ENCODE data around the gene TPPP2. TPM values are rescaled to one million over a fixed set of nuclear protein-coding genes. Genes with fewer than 3 reads are reported as not detected.

Gene TPPP2
- total and polyA plus RNA-seq, 7 donors, result 0.90 to 3.2 (median 2.1) TPM; not detected in 1

DNA sequence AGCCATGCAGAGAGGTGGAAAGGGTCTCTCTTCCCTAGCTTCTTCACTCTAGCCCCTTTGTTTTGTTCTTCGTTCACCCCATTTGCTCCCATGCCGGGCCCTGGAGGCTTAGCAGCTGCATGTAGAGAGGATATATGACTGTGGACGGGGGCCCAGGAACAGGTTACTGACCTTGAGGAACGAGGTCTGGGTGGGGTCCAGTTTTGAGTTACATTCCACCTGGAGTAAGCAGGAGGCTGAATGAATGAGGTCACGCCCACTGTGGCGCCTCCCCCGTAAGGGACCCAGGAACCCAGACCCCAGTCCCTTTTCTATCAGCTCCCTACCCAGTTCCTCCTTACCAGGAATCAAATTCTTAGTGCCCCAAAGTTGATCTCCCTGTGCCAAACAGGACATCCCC, 11.7 kb upstream of the TPPP2 start:
- DNase-seq (no peak), ATAC-seq (no peak)
- Histone ChIP-seq H3K4me1 (peaks cover 86% of the 10 kb centered on the region), H3K27ac (peak overlapping the region; percentile 13), H3K4me3 (peak overlapping the region; percentile 12), H3K27me3 (ENCODE audit: insufficient read depth in 3 of 3, low read length in 2 of 3) (no peaks in the 10 kb centered on the region), H3K9me3 (no peaks in the 10 kb centered on the region), H3K36me3 (ENCODE audit: insufficient read depth in 1 of 2, low read depth in 1 of 2) (peaks cover 2 to 68% of the 10 kb centered on the region in 2 donors)
- TF ChIP-seq CTCF (IDR thresholded peaks at IDR 0.05), result no peak
- WGBS, 3 donors, result 30 to 46% (median 33%) methylated on average over 7 of the region's 7 CpGs
- intact Hi-C loops (cut with DNase I), result loop anchor here in 1 of 2 donors (5.0 kb wide), 1 partner anchor 74 kb away; no protein-coding TSS in a partner anchor

DNA sequence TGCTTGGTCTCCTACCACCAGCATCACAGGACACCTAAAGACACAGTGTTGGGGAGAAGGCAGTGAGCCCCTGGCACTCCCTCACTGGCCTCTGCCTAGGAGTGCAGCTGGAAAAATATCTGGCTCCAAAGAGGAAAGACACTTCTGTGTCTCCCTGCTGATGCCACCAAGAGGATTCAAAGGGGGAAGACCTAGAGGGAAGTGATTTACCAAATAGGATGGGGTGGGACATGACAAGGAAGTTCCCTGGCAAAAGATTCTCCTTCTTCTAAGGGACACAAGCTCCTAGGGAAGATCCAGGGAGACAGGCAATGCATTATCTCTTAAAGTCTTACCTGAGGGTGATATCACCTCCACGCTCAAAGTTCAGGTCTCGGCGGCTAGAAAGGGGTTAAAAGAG, 11.2 kb upstream of the TPPP2 start:
- intact Hi-C loops (cut with DNase I), result loop anchor here in 1 of 2 donors (5.0 kb wide), 1 partner anchor 74 kb away; no protein-coding TSS in a partner anchor

DNA sequence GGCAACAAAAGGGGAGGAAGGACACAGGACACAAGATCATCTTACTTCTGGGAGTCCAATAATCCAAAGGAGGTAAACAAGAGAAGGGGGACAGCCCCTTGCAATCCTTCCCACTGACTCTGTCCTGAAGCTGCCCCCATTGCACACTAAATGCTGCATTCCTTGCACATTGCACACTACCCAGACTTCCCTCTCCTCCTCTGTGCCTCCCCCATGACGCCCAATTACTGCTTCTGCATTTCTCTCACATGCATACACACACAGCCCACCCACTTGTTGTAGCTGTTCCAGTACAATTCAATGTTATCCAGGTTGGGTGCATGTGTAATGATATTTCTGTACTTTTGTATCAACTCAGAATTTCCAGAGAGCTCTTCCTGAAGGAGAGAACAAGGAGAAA, 10.7 kb upstream of the TPPP2 start:
- TF ChIP-seq CTCF (IDR thresholded peaks at IDR 0.05), result no peak
- DNase-seq, result no peak
- intact Hi-C loops (cut with DNase I), result loop anchor here in 1 of 2 donors (5.0 kb wide), 1 partner anchor 73 kb away; no protein-coding TSS in a partner anchor
- no peak overlapping the region for H3K4me3 ChIP-seq
- ATAC-seq, result no peak
- WGBS, 3 donors, result 53 to 71% (median 55%) methylated on average over 1 of the region's 1 CpG
- no peaks in the 10 kb centered on the region for H3K27me3 ChIP-seq (ENCODE audit: insufficient read depth in 3 of 3, low read length in 2 of 3)
- H3K9me3 ChIP-seq, result no peaks in the 10 kb centered on the region
- H3K36me3 ChIP-seq (ENCODE audit: insufficient read depth in 1 of 2, low read depth in 1 of 2), result peaks cover 2 to 68% of the 10 kb centered on the region in 2 donors
- no peak overlapping the region for H3K27ac ChIP-seq
- H3K4me1 ChIP-seq, result peaks cover 86% of the 10 kb centered on the region

More for the DNA sequence above, 11.2 kb upstream of the TPPP2 start:
- ATAC-seq, result no peak
- Histone ChIP-seq H3K9me3 (no peaks in the 10 kb centered on the region), H3K27ac (peak overlapping the region; percentile 39), H3K36me3 (ENCODE audit: insufficient read depth in 1 of 2, low read depth in 1 of 2) (peaks cover 2 to 68% of the 10 kb centered on the region in 2 donors), H3K27me3 (ENCODE audit: insufficient read depth in 3 of 3, low read length in 2 of 3) (no peaks in the 10 kb centered on the region), H3K4me3 (no peak overlapping the region), H3K4me1 (peaks cover 89% of the 10 kb centered on the region)
- no peak for DNase-seq
- no peak for TF ChIP-seq CTCF (IDR thresholded peaks at IDR 0.05)
- 86 to 92% (median 90%) methylated on average over 3 of the region's 3 CpGs for WGBS, 3 donors

DNA sequence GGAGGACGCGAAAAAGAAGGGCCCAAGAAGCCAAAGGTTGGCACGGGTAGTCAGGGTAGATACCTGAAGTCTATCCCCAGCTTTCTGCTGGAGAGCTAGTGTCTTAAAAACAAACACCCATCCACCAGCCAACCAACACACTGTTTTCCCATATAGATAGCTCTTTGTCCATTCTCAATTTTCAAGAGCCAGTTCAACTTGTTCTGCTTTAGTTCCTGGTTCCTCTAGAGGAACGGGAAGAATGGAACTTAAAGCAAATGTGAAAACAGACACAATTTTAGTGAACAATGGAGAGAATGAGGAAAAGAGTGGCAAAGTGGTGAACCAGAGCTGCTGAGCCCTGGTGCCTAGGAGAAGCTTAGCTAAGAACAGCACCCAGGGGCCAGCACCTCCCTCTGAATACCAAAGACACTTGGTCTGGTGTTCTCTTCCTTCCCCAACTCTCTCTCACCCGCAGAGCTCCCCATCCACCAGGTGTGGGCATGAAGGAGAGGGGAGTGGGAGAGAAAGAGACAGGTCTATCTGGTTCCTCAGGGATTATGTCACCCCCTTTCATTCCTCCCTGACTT, 9.0 kb upstream of the TPPP2 start:
- H3K4me3 ChIP-seq, result peak overlapping the region; percentile 98
- intact Hi-C loops (cut with DNase I), result no loop called here
- H3K9me3 ChIP-seq, result no peaks in the 10 kb centered on the region
- H3K27ac ChIP-seq, result peak overlapping the region; percentile 98
- ATAC-seq, result no peak
- peaks cover 2 to 67% of the 10 kb centered on the region in 2 donors for H3K36me3 ChIP-seq (ENCODE audit: insufficient read depth in 1 of 2, low read depth in 1 of 2)
- no peak for TF ChIP-seq CTCF (IDR thresholded peaks at IDR 0.05)
- WGBS, 3 donors, result 67 to 89% (median 75%) methylated on average over 5 of the region's 5 CpGs
- no peaks in the 10 kb centered on the region for H3K27me3 ChIP-seq (ENCODE audit: insufficient read depth in 3 of 3, low read length in 2 of 3)
- peaks cover 75% of the 10 kb centered on the region for H3K4me1 ChIP-seq
- no peak for DNase-seq

DNA sequence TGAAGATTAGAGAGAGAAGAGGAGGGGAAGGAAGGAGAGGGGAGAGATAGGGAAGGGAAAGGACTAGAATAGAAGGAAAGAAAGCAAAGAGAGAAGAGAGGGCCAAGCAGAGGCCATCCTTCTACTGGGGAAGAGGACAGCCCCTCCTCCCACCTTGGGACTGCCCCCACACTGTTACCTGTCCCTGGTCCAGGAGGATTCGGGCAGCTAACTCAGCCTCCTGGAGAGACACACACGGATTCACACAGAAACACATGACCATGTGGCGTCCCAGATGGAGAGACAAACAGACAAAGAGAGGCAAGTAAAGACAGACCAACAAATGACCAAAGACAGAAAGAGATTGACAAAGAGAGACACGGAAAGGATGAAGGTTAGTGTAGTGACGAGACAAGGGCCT, 7.3 kb upstream of the TPPP2 start:
- Histone ChIP-seq H3K27me3 (ENCODE audit: insufficient read depth in 3 of 3, low read length in 2 of 3) (no peaks in the 10 kb centered on the region), H3K4me3 (peak overlapping the region; percentile 98), H3K9me3 (no peaks in the 10 kb centered on the region), H3K27ac (peak overlapping the region; percentile 98), H3K36me3 (ENCODE audit: insufficient read depth in 1 of 2, low read depth in 1 of 2) (peaks cover 2 to 51% of the 10 kb centered on the region in 2 donors), H3K4me1 (peaks cover 72% of the 10 kb centered on the region)
- TF ChIP-seq CTCF (IDR thresholded peaks at IDR 0.05), result no peak
- WGBS, 3 donors, result 20 to 49% (median 21%) methylated on average over 5 of the region's 5 CpGs
- ATAC-seq, result no peak
- no peak for DNase-seq
- intact Hi-C loops (cut with DNase I), result no loop called here
